ENCODE measurements around the gene TNFRSF6B.

Gene TNFRSF6B

GRCh38 chr20:63737945-63738686 lies 41.7 kb downstream of the TNFRSF6B start:
- no peak for DNase-seq (ENCODE audit: low spot score)

GRCh38 chr20:63738687-63739129 lies 42.3 kb downstream of the TNFRSF6B start:
- DNase-seq (ENCODE audit: low spot score), result peak; percentile 40

- peak; percentile 95 for DNase-seq (ENCODE audit: low spot score)
Measured at GRCh38 chr20:63739130-63740069, 42.9 kb downstream of the TNFRSF6B start, which contains the start of gene SLC2A4RG. TSS of gene SLC2A4RG (plus strand) at chr20:63739776. CDS start at chr20:63739913, 137 bp downstream.

GRCh38 chr20:63740070-63740626 lies 43.7 kb downstream of the TNFRSF6B start:
- DNase-seq (ENCODE audit: low spot score), result peak; percentile 77

- DNase-seq (ENCODE audit: low spot score), result peak; percentile 98
Measured at GRCh38 chr20:63740627-63741353, 44.3 kb downstream of the TNFRSF6B start.

GRCh38 chr20:63741354-63741675 lies 44.9 kb downstream of the TNFRSF6B start:
- DNase-seq (ENCODE audit: low spot score), result no peak

GRCh38 chr20:63741676-63742380 lies 45.4 kb downstream of the TNFRSF6B start:
- DNase-seq (ENCODE audit: low spot score), result no peak

GRCh38 chr20:63742381-63743024 lies 46.1 kb downstream of the TNFRSF6B start:
- DNase-seq (ENCODE audit: low spot score), result no peak

GRCh38 chr20:63743210-63743970 lies 46.9 kb downstream of the TNFRSF6B start:
- DNase-seq (ENCODE audit: low spot score), result no peak

GRCh38 chr20:63744158-63744557 lies 47.7 kb downstream of the TNFRSF6B start:
- no peak for DNase-seq (ENCODE audit: low spot score)

GRCh38 chr20:63744574-63745423 lies 48.3 kb downstream of the TNFRSF6B start:
- no peak for DNase-seq (ENCODE audit: low spot score)

GRCh38 chr20:63745424-63745805 lies 49.0 kb downstream of the TNFRSF6B start:
- DNase-seq (ENCODE audit: low spot score), result no peak

- no peak for DNase-seq (ENCODE audit: low spot score)
Measured at GRCh38 chr20:63745961-63746731, 49.7 kb downstream of the TNFRSF6B start.

GRCh38 chr20:63746751-63747315 lies 50.4 kb downstream of the TNFRSF6B start:
- DNase-seq (ENCODE audit: low spot score), result no peak

- no peak for DNase-seq (ENCODE audit: low spot score)
Measured at GRCh38 chr20:63747622-63748069, 51.2 kb downstream of the TNFRSF6B start.
